ENCODE results near the gene GSE1.

Gene GSE1

GRCh38 chr16:85604145-85604705 lies 8.9 kb upstream of the GSE1 start:
- H3K4me3 ChIP-seq (ENCODE audit: low read length) = no peak overlapping the region
- no peak overlapping the region for H3K27ac ChIP-seq (ENCODE audit: low read depth, low read length)
- TF ChIP-seq CTCF (IDR thresholded peaks at IDR 0.05; ENCODE audit: low read depth, low read length, poor library complexity, severe bottlenecking) (no peak), EZH2phosphoT487 (IDR thresholded peaks at IDR 0.05; ENCODE audit: borderline replicate concordance, low read length) (no peak)
- H3K27me3 ChIP-seq (ENCODE audit: control insufficient read depth, low read length) = peaks cover 20% of the 10 kb centered on the region
- H3F3A ChIP-seq (ENCODE audit: control insufficient read depth, insufficient read depth) = 0 out of 2 replicates have a peak, but pooled peaks cover 3% of the 10 kb centered on the region
- no peaks in the 10 kb centered on the region for H3K9me3 ChIP-seq (ENCODE audit: control insufficient read depth, insufficient read depth, low read length)
- peaks cover 48% of the 10 kb centered on the region for H3K4me1 ChIP-seq (ENCODE audit: control insufficient read depth, low read length)
- H4K20me1 ChIP-seq (ENCODE audit: control insufficient read depth, insufficient read depth, low read depth, low read length) = peaks cover 13% of the 10 kb centered on the region
- no peaks in the 10 kb centered on the region for H3K36me3 ChIP-seq (ENCODE audit: control insufficient read depth, low read length)
- no peak overlapping the region for H3K4me2 ChIP-seq (ENCODE audit: low read length)
- no peaks in the 10 kb centered on the region for H3K9me2 ChIP-seq (replicated peaks; ENCODE audit: control insufficient read depth, low read length)
- no peaks in the 10 kb centered on the region; the same call in 1 of the 2 replicates for H3K79me2 ChIP-seq (ENCODE audit: control insufficient read depth, low read length)

- TF ChIP-seq CTCF (IDR thresholded peaks at IDR 0.05; ENCODE audit: low read depth, low read length, poor library complexity, severe bottlenecking) = no peak
- TF ChIP-seq EZH2phosphoT487 (IDR thresholded peaks at IDR 0.05; ENCODE audit: borderline replicate concordance, low read length) = no peak
- no peak overlapping the region for H3K27ac ChIP-seq (ENCODE audit: low read depth, low read length)
- H3K27me3 ChIP-seq (ENCODE audit: control insufficient read depth, low read length) = peaks cover 12% of the 10 kb centered on the region
- no peaks in the 10 kb centered on the region; the same call in 1 of the 2 replicates for H3K79me2 ChIP-seq (ENCODE audit: control insufficient read depth, low read length)
- no peaks in the 10 kb centered on the region for H3K9me2 ChIP-seq (replicated peaks; ENCODE audit: control insufficient read depth, low read length)
- no peak overlapping the region for H3K4me2 ChIP-seq (ENCODE audit: low read length)
- H3K36me3 ChIP-seq (ENCODE audit: control insufficient read depth, low read length) = no peaks in the 10 kb centered on the region
- H3F3A ChIP-seq (ENCODE audit: control insufficient read depth, insufficient read depth) = 0 out of 2 replicates have a peak, but pooled peaks cover 3% of the 10 kb centered on the region
- peaks cover 16% of the 10 kb centered on the region for H4K20me1 ChIP-seq (ENCODE audit: control insufficient read depth, insufficient read depth, low read depth, low read length)
- peaks cover 45% of the 10 kb centered on the region for H3K4me1 ChIP-seq (ENCODE audit: control insufficient read depth, low read length)
- no peaks in the 10 kb centered on the region for H3K9me3 ChIP-seq (ENCODE audit: control insufficient read depth, insufficient read depth, low read length)
- H3K4me3 ChIP-seq (ENCODE audit: low read length) = no peak overlapping the region
Observed at GRCh38 chr16:85605051-85605911, 7.8 kb upstream of the GSE1 start.

- no peaks in the 10 kb centered on the region for H3K9me2 ChIP-seq (replicated peaks; ENCODE audit: control insufficient read depth, low read length)
- 0 out of 2 replicates have a peak, but pooled peaks cover 3% of the 10 kb centered on the region for H3F3A ChIP-seq (ENCODE audit: control insufficient read depth, insufficient read depth)
- H3K27ac ChIP-seq (ENCODE audit: low read depth, low read length) = no peak overlapping the region
- TF ChIP-seq EZH2phosphoT487 (IDR thresholded peaks at IDR 0.05; ENCODE audit: borderline replicate concordance, low read length) (no peak), CTCF (IDR thresholded peaks at IDR 0.05; ENCODE audit: low read depth, low read length, poor library complexity, severe bottlenecking) (no peak)
- peak overlapping the region; percentile 55 for H3K4me2 ChIP-seq (ENCODE audit: low read length)
- H3K36me3 ChIP-seq (ENCODE audit: control insufficient read depth, low read length) = no peaks in the 10 kb centered on the region
- H3K9me3 ChIP-seq (ENCODE audit: control insufficient read depth, insufficient read depth, low read length) = no peaks in the 10 kb centered on the region
- H3K79me2 ChIP-seq (ENCODE audit: control insufficient read depth, low read length) = no peaks in the 10 kb centered on the region; the same call in 1 of the 2 replicates
- peaks cover 20% of the 10 kb centered on the region for H4K20me1 ChIP-seq (ENCODE audit: control insufficient read depth, insufficient read depth, low read depth, low read length)
- H3K4me1 ChIP-seq (ENCODE audit: control insufficient read depth, low read length) = peaks cover 54% of the 10 kb centered on the region
- H3K4me3 ChIP-seq (ENCODE audit: low read length) = peak overlapping the region; percentile 19; the same call in 1 of the 2 replicates
- peaks cover 9% of the 10 kb centered on the region for H3K27me3 ChIP-seq (ENCODE audit: control insufficient read depth, low read length)
Observed at GRCh38 chr16:85605912-85606841, 6.9 kb upstream of the GSE1 start.

Measured in DOHH2 (cell line).